OCI-LY3 (cell line): ENCODE measurements around the gene HIC1.
A peak's percentile ranks its signal among the peaks of the same experiment; 100 is the strongest.

ENCODE experiments used
- H2AFZ ChIP-seq: fragments of 200-600, 300-600 bp; shearing (Covaris generic); 2 replicates; pipeline ENCODE4 v1.6.0; 2014; ENCODE audit warnings: antibody characterized with exemption, low read depth, low read length
- H3K27ac ChIP-seq: fragments of 200-600, 300-600 bp; sonication (generic); 2 replicates; pipeline ENCODE4 v1.5.1; 2014; ENCODE audit warnings: mild to moderate bottlenecking, low read length, moderate library complexity, mixed read lengths
- H3K27me3 ChIP-seq: fragments of 200-600, 300-600 bp; sonication (generic); 2 replicates; pipeline ENCODE4 v1.6.1; 2014; ENCODE audit warnings: low read depth, low read length, mixed read lengths
- H3K36me3 ChIP-seq: fragments of 200-600, 300-600 bp; sonication (generic); replicated peaks from 2 replicates; pipeline ENCODE3; 2014; ENCODE audit warnings: low read depth, low read length, mixed read lengths
- H3K4me1 ChIP-seq: fragments of 300-600, 200-600 bp; sonication (generic); 2 replicates; pipeline ENCODE4 v1.6.1; 2014; ENCODE audit warnings: low read length, mixed read lengths
- H3K4me2 ChIP-seq: fragments of 200-600, 300-600 bp; sonication (generic); 2 replicates; pipeline ENCODE4 v1.6.1; 2014; ENCODE audit warnings: low read length, mixed read lengths
- H3K4me3 ChIP-seq: fragments of 300-600, 200-600 bp; sonication (generic); 2 replicates; pipeline ENCODE4 v1.5.1; 2014; ENCODE audit warnings: antibody characterized with exemption, mild to moderate bottlenecking, low read length, moderate library complexity
- H3K79me2 ChIP-seq: fragments of 300-600, 200-600 bp; shearing (Covaris generic); 2 replicates; pipeline ENCODE4 v1.6.1; 2014; ENCODE audit warnings: mild to moderate bottlenecking, low read length, mixed read lengths
- H3K9ac ChIP-seq: fragments of 300-600, 200-600 bp; shearing (Covaris generic); 2 replicates; pipeline ENCODE4 v1.6.0; 2014; ENCODE audit warnings: mild to moderate bottlenecking, low read length, moderate library complexity
- H3K9me3 ChIP-seq: fragments of 200-600, 300-600 bp; shearing (Covaris generic); 2 replicates; pipeline ENCODE4 v1.6.1; 2014; ENCODE audit warnings: low read length, mixed read lengths; ENCODE audit not compliant: insufficient read depth
- H4K20me1 ChIP-seq: fragments of 200-600, 300-600 bp; sonication (generic); 2 replicates; pipeline ENCODE4 v1.6.1; 2016; ENCODE audit warnings: low read length, mixed read lengths; ENCODE audit not compliant: insufficient read depth
- CTCF ChIP-seq: fragments of 200-600, 300-600 bp; sonication (generic); IDR thresholded peaks from 2 replicates; pipeline ENCODE4 v1.5.1; 2014; ENCODE audit warnings: antibody characterized with exemption, low read length, low read depth
- EZH2phosphoT487 ChIP-seq: fragments of 200-600 bp; shearing (Covaris generic); IDR thresholded peaks from 2 replicates; pipeline ENCODE4 v1.6.1; 2018; ENCODE audit warnings: antibody characterized with exemption, mixed run types, low read depth

Gene HIC1

GRCh38 chr17:2030779-2031163 lies 24.1 kb upstream of the HIC1 start:
- H4K20me1 ChIP-seq = no peaks in the 10 kb centered on the region
- H3K27ac ChIP-seq = peak overlapping the region; percentile 50
- peaks cover 22% of the 10 kb centered on the region for H3K79me2 ChIP-seq
- H2AFZ ChIP-seq = no peak overlapping the region
- H3K4me1 ChIP-seq = peaks cover 42% of the 10 kb centered on the region
- H3K27me3 ChIP-seq = no peaks in the 10 kb centered on the region
- H3K36me3 ChIP-seq = no peaks in the 10 kb centered on the region
- TF ChIP-seq EZH2phosphoT487 (no peak), CTCF (peak; percentile 52)
- H3K9ac ChIP-seq = peak overlapping the region; percentile 80
- H3K4me3 ChIP-seq = peak overlapping the region; percentile 95
- H3K9me3 ChIP-seq = no peaks in the 10 kb centered on the region
- H3K4me2 ChIP-seq = peak overlapping the region; percentile 98

GRCh38 chr17:2033153-2033552 lies 21.8 kb upstream of the HIC1 start:
- TF ChIP-seq CTCF = no peak
- TF ChIP-seq EZH2phosphoT487 = no peak
- no peaks in the 10 kb centered on the region for H3K9me3 ChIP-seq
- no peaks in the 10 kb centered on the region for H4K20me1 ChIP-seq
- 0 out of 2 replicates have a peak overlapping the region, but pooled peaks have one; percentile 14 for H3K4me2 ChIP-seq
- no peak overlapping the region for H3K4me3 ChIP-seq
- H3K4me1 ChIP-seq = peaks cover 41% of the 10 kb centered on the region
- H3K36me3 ChIP-seq = no peaks in the 10 kb centered on the region
- H3K9ac ChIP-seq = no peak overlapping the region
- no peak overlapping the region for H2AFZ ChIP-seq
- no peak overlapping the region for H3K27ac ChIP-seq
- H3K27me3 ChIP-seq = no peaks in the 10 kb centered on the region
- peaks cover 22% of the 10 kb centered on the region for H3K79me2 ChIP-seq

- H3K36me3 ChIP-seq = no peaks in the 10 kb centered on the region
- H3K9ac ChIP-seq = no peak overlapping the region
- H3K4me3 ChIP-seq = no peak overlapping the region
- no peak overlapping the region for H2AFZ ChIP-seq
- H3K4me1 ChIP-seq = peaks cover 31% of the 10 kb centered on the region
- TF ChIP-seq EZH2phosphoT487 = no peak
- H3K79me2 ChIP-seq = peaks cover 22% of the 10 kb centered on the region
- H4K20me1 ChIP-seq = no peaks in the 10 kb centered on the region
- no peak overlapping the region; the same call in 1 of the 2 replicates for H3K4me2 ChIP-seq
- H3K27me3 ChIP-seq = no peaks in the 10 kb centered on the region
- H3K9me3 ChIP-seq = no peaks in the 10 kb centered on the region
- H3K27ac ChIP-seq = no peak overlapping the region
Observed at GRCh38 chr17:2034157-2034556, 20.7 kb upstream of the HIC1 start.

- Histone ChIP-seq H3K9me3 (no peaks in the 10 kb centered on the region), H3K36me3 (no peaks in the 10 kb centered on the region), H3K27me3 (no peaks in the 10 kb centered on the region), H3K27ac (no peak overlapping the region), H3K4me3 (no peak overlapping the region), H4K20me1 (no peaks in the 10 kb centered on the region), H3K4me1 (peaks cover 26% of the 10 kb centered on the region), H3K79me2 (peaks cover 22% of the 10 kb centered on the region), H2AFZ (no peak overlapping the region), H3K9ac (no peak overlapping the region), H3K4me2 (no peak overlapping the region)
- no peak for TF ChIP-seq EZH2phosphoT487
- TF ChIP-seq CTCF = no peak
Observed at GRCh38 chr17:2034806-2035540, 19.9 kb upstream of the HIC1 start.
